Activated gamma-delta T cell treated with Interleukin-2 at 50 U/mL for 16 hours (primary cell): Measurements from ENCODE around the gene COA1.
"Not testable (repeated sequence)": the region's sequence is repeated elsewhere in the genome, so short reads cannot be mapped to it uniquely, and the experiment has no call there.

Experiments used
- DNase-seq: peaks from one replicate; pipeline ENCODE4 v3.0.0-alpha.2; 2020

The COA1 gene

DNA sequence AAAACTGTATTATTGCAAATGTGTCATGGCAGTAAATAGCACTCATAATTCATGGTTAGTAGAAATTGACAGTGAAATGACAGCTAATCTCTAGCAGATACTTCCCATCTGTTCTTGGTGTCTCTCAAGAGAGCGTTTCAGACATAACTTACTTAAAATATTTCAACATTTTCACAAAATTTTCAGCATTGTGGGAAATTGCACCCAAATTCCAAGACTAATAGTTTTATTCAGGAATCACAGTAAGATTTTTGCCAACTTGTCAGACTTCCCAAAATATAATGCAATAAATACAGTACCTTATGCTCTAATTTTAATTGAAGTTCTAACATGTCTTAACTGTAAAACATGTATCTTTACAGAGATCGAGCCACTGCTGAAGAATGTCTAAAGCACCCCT, 105.2 kb downstream of the COA1 start:
- no peak for DNase-seq

GRCh38 chr7:43621729-43622448, 107.4 kb downstream of the COA1 start:
- DNase-seq, result no peak

- no peak for DNase-seq
These were observed 109.9 kb downstream of the COA1 start for GRCh38 chr7:43619213-43620012.

GRCh38 chr7:43618073-43618472, 111.2 kb downstream of the COA1 start:
- DNase-seq, result no peak

DNA sequence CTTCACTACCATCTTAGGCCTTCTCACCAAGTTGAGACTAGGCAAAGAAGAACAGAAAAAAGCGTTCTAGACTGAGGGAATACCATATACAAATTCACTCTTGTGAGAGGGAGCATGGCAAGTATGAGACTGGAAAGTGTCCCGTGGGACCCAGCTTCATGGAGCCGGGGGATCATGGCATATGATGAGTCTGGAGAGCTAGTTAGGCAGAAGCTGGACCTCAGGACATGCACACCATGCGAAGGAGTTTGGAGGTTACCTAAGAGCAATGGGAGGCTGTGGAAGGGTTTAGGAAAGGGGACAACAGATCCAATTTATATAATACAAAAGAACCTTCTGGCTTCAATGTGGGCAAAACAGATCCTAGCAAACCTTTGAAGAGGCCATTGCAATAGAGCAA, 112.3 kb downstream of the COA1 start:
- no peak for DNase-seq

GRCh38 chr7:43615558-43616145, 113.7 kb downstream of the COA1 start:
- no peak for DNase-seq

GRCh38 chr7:43612599-43613589, 116.4 kb downstream of the COA1 start:
- no peak for DNase-seq

DNA sequence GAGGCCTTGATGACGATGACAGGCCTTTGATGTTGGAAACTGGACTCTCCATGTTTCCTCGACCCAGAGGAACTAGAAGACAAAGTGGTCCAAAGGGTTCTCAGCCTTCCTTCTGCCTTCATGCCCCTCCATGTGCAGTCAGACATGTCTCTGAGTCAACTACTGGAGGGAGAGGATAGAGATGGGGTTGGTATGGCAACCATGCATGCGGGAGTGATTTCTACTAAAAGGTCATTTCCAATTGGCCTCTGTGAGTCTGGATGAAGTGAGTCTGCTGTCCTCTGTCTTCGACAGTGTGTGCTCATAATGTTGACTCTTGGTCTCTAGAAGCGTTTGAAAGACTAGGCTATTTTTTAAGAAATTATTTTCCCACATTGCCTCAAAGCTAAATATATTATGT, 117.2 kb downstream of the COA1 start:
- DNase-seq, result no peak

DNA sequence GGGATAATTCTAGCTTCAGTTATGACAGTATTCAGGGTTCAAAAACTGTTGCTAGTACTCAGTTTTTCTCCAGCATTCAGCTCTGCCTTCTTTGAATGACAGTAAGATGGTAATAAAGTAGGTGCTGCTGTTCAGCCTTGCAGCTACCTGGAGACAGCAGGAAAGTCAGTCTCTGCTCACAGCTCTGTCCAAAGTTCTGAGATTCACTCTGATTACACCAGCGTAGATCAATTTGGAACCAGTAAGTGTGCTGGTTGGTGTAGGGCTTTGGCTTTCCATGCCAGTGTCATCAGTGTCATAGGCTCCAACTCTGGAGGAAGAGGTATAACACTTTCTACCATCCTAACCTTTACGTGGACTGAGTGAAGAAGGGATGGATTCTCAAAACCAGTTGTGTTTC, 120.2 kb downstream of the COA1 start:
- DNase-seq, result no peak

- DNase-seq, result no peak
These were observed 125.1 kb downstream of the COA1 start for GRCh38 chr7:43604251-43604650.

- DNase-seq, result no peak
These were observed 127.1 kb downstream of the COA1 start for GRCh38 chr7:43602256-43602655.

DNA sequence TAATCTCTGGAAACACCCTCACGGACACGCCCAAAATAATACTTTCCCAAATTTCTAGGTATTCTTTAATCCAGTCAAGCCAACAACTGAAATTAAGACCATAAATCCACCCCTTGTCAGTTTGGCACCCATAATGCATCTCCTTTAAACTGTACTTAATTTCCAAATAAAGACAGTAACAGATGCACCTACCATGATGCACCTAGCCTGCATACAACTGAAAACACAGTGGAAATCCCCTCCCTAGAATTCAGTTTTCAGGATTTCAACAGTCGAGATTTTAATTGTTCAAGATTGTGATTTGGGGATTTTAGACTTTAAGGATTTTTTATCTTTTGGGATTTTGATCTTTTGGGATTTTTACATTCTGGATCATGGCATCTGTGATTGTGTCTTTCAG, 129.3 kb downstream of the COA1 start:
- DNase-seq, result no peak

DNA sequence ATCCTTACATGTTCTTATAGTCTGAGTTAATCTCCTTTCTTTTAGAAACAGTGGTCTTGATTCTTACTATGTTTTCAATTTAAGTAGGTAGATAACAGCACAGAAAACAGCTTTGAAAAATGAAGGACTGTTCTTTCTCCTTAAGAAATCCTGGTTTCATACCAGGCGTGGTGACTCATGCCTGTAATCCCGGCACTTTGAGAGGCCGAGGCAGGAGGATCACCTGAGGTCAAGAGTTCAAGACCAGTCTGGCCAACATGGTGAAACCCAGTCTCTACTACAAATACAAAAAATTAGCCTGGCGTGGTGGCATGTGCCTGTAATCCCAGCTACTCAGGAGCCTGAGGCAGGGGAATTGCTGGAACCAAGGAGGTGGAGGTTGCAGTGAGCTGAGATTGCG, 132.9 kb downstream of the COA1 start:
- DNase-seq, result not testable (repeated sequence)

DNA sequence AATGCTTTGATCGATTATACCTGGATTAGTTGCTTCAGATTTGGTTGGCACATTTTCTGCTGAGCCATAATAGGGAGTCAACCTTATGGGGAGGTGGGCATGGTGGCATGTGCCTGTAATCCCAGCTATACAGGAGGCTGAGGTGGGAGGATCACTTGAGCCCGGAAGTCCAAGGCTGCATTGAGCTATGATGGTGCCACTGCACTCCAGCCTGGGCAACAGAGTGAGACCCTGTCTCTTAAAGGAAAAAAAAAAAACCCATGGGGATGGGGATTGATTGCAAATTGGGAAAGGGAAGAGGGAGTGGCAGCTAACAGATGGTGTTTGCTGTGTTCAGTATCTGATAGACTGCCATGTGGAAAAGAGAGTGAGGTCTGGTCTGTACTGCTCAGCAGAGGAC, 135.3 kb downstream of the COA1 start:
- no peak for DNase-seq

DNA sequence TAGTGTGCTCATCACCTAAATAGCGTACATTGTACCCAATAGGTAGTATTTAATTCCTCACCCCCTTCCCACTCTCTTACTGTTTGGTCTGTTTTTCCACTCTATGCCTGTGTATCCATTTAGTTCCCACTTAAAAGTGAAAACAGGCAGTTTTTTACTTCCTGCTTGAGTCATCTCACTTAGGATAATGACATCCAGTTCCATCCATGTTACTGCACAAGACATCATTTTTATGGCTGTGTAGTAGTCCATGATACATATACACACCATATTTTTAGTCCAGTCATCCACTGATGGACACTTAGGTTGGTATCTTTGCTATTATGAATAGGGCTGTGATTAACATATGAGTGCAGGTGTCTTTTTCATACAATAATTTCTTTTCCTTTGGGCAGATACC, 136.3 kb downstream of the COA1 start:
- no peak for DNase-seq

DNA sequence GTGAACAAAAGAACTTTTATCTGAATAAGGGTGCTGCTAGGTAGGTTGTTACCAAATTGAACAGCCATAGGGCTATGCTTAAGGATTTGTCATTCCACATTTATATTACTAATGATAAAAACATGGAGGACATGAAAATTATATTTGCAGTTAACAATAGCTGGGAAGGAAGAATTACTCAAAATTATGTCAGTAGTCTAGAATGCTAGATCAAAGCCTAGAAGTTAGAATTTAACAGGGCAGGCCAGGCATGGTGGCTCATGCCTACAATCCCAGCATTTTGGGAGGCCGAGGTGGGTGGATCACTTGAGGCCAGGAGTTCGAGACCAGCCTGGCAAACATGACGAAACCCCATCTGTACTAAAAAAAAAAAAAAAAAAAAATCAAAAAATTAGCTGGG, 137.0 kb downstream of the COA1 start:
- no peak for DNase-seq

GRCh38 chr7:43591558-43592180, 137.7 kb downstream of the COA1 start:
- DNase-seq, result no peak

- no peak for DNase-seq
These were observed 138.3 kb downstream of the COA1 start for GRCh38 chr7:43590862-43591557.

DNA sequence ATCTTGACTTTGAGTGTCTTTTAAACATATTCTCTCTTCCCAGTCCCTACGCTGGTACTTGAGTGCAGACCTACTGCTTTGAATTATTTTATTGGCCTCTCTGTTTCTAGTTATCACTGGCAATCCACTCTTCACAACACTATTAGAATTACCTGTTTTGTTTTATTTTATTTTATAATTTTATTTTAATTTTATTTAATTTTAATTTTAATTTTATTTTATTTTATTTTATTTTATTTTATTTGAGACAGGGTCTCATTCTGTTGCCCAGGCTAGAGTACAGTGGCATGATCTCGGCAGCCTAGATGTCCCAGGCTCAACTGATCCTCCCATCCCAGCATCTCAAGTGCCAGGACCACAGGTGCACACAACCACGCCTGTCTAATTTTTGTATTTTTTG, 139.6 kb downstream of the COA1 start:
- no peak for DNase-seq
